ENCODE data around the gene HFE. TPM values are rescaled to one million over a fixed set of nuclear protein-coding genes. Genes with fewer than 3 reads are reported as not detected.

Gene HFE
- total RNA-seq, 2 donors from 2014 or later, result 1.8 to 2.1 TPM

DNA sequence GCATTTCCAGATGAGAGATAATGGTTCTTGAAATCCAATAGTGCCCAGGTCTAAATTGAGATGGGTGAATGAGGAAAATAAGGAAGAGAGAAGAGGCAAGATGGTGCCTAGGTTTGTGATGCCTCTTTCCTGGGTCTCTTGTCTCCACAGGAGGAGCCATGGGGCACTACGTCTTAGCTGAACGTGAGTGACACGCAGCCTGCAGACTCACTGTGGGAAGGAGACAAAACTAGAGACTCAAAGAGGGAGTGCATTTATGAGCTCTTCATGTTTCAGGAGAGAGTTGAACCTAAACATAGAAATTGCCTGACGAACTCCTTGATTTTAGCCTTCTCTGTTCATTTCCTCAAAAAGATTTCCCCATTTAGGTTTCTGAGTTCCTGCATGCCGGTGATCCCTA, 6.8 kb downstream of the HFE start:
- WGBS, 2 experiments (ENCODE audit: insufficient coverage in 1 of 2, insufficient read length in 1 of 2), result 87 to 89% methylated on average over 5 of the region's 5 CpGs
- Histone ChIP-seq H3K4me3 (ENCODE audit: low read length) (no peak overlapping the region), H3K4me1 (ENCODE audit: control insufficient read depth, insufficient read depth, low read length) (no peaks in the 10 kb centered on the region), H3K9me3 (ENCODE audit: control insufficient read depth, low read length) (no peaks in the 10 kb centered on the region), H3K9ac (ENCODE audit: extremely low read depth, low read length, poor library complexity, severe bottlenecking) (no peak overlapping the region), H3K36me3 (ENCODE audit: control insufficient read depth, insufficient read depth, low read length) (no peaks in the 10 kb centered on the region), H3K27ac (ENCODE audit: low read depth, low read length) (no peak overlapping the region), H3K27me3 (ENCODE audit: control insufficient read depth, insufficient read depth, low read length, poor library complexity, severe bottlenecking) (no peaks in the 10 kb centered on the region)
- Mint-ChIP-seq H3K4me3 (no peak overlapping the region), H3K4me1 (peaks cover 21% of the 10 kb centered on the region), H3K27me3 (ENCODE audit: insufficient read depth) (no peaks in the 10 kb centered on the region), H3K27ac (no peak overlapping the region), H3K9me3 (no peaks in the 10 kb centered on the region), H3K36me3 (ENCODE audit: low read depth) (no peaks in the 10 kb centered on the region)
- TF ChIP-seq, protein P1, sequence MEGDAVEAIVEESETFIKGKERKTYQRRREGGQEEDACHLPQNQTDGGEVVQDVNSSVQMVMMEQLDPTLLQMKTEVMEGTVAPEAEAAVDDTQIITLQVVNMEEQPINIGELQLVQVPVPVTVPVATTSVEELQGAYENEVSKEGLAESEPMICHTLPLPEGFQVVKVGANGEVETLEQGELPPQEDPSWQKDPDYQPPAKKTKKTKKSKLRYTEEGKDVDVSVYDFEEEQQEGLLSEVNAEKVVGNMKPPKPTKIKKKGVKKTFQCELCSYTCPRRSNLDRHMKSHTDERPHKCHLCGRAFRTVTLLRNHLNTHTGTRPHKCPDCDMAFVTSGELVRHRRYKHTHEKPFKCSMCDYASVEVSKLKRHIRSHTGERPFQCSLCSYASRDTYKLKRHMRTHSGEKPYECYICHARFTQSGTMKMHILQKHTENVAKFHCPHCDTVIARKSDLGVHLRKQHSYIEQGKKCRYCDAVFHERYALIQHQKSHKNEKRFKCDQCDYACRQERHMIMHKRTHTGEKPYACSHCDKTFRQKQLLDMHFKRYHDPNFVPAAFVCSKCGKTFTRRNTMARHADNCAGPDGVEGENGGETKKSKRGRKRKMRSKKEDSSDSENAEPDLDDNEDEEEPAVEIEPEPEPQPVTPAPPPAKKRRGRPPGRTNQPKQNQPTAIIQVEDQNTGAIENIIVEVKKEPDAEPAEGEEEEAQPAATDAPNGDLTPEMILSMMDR (conservative IDR thresholded peaks at IDR 0.05), result no peak
- no peak for DNase-seq

DNA sequence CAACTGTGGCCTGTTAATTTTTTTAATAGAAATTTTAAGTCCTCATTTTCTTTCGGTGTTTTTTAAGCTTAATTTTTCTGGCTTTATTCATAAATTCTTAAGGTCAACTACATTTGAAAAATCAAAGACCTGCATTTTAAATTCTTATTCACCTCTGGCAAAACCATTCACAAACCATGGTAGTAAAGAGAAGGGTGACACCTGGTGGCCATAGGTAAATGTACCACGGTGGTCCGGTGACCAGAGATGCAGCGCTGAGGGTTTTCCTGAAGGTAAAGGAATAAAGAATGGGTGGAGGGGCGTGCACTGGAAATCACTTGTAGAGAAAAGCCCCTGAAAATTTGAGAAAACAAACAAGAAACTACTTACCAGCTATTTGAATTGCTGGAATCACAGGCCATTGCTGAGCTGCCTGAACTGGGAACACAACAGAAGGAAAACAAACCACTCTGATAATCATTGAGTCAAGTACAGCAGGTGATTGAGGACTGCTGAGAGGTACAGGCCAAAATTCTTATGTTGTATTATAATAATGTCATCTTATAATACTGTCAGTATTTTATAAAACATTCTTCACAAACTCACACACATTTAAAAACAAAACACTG, 10.1 kb downstream of the HFE start:
- Histone ChIP-seq H3K27ac (ENCODE audit: low read depth, low read length) (no peak overlapping the region), H3K27me3 (ENCODE audit: control insufficient read depth, insufficient read depth, low read length, poor library complexity, severe bottlenecking) (no peaks in the 10 kb centered on the region), H3K36me3 (ENCODE audit: control insufficient read depth, insufficient read depth, low read length) (no peaks in the 10 kb centered on the region), H3K4me1 (ENCODE audit: control insufficient read depth, insufficient read depth, low read length) (no peaks in the 10 kb centered on the region), H3K4me3 (ENCODE audit: low read length) (no peak overlapping the region), H3K9me3 (ENCODE audit: control insufficient read depth, low read length) (no peaks in the 10 kb centered on the region), H3K9ac (ENCODE audit: extremely low read depth, low read length, poor library complexity, severe bottlenecking) (no peak overlapping the region)
- TF ChIP-seq, protein P1 (conservative IDR thresholded peaks at IDR 0.05), result peak; percentile 91
- Mint-ChIP-seq H3K27ac (no peak overlapping the region), H3K36me3 (ENCODE audit: low read depth) (no peaks in the 10 kb centered on the region), H3K4me3 (no peak overlapping the region), H3K27me3 (ENCODE audit: insufficient read depth) (no peaks in the 10 kb centered on the region), H3K9me3 (no peaks in the 10 kb centered on the region), H3K4me1 (peaks cover 17% of the 10 kb centered on the region)
- WGBS, 2 experiments (ENCODE audit: insufficient coverage in 1 of 2, insufficient read length in 1 of 2), result 9% methylated on average over 5 of the region's 5 CpGs; no CpG with 5 or more reads in 1 of the 2 experiments
- peak; percentile 88 for DNase-seq

DNA sequence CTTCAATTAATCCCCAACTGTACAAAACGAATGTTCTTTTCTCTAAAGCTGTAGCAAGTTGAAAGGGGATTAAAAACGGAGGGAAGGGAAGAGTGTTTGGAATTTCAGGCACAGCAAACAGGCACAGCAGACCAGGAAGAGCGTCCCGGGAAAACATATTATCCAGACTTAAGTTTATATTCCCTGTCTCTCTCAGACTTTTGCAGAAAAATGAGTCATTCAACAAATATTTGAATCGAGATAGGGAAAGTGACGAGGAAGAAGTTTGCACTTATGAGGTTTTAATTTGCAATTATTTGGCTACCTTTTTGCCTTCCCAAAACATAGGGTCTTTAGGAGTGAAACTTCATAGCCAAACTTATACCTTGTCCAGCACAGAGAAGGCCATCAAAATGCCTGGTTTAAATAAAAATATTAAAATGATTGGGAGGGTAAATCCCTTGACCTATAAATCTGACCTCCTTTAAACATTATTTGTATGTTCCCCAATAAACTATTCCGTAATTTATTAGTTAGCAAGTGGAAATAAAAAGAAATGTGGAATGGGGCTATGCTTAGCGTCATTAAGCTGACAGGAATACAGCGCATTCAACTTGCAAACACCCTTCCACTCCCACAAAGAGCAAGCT, 16.0 kb downstream of the HFE start:
- Mint-ChIP-seq H3K27me3 (ENCODE audit: insufficient read depth) (no peaks in the 10 kb centered on the region), H3K36me3 (ENCODE audit: low read depth) (peaks cover 2% of the 10 kb centered on the region), H3K4me3 (peak overlapping the region; percentile 69), H3K4me1 (peaks cover 16% of the 10 kb centered on the region), H3K27ac (peak overlapping the region; percentile 97), H3K9me3 (peaks cover 20% of the 10 kb centered on the region)
- no peak for DNase-seq
- Histone ChIP-seq H3K4me1 (ENCODE audit: control insufficient read depth, insufficient read depth, low read length) (no peaks in the 10 kb centered on the region), H3K4me3 (ENCODE audit: low read length) (peak overlapping the region; percentile 87), H3K9me3 (ENCODE audit: control insufficient read depth, low read length) (peaks cover 6% of the 10 kb centered on the region), H3K27me3 (ENCODE audit: control insufficient read depth, insufficient read depth, low read length, poor library complexity, severe bottlenecking) (no peaks in the 10 kb centered on the region), H3K36me3 (ENCODE audit: control insufficient read depth, insufficient read depth, low read length) (no peaks in the 10 kb centered on the region), H3K9ac (ENCODE audit: extremely low read depth, low read length, poor library complexity, severe bottlenecking) (no peak overlapping the region), H3K27ac (ENCODE audit: low read depth, low read length) (peak overlapping the region; percentile 86)
- WGBS, 2 experiments (ENCODE audit: insufficient coverage in 1 of 2, insufficient read length in 1 of 2), result 36 to 79% methylated on average over 2 to 8 of the region's 9 CpGs
- TF ChIP-seq, protein P1 (conservative IDR thresholded peaks at IDR 0.05), result no peak

Measured in endodermal cell (in vitro differentiated cells).